H1 (cell line): Measurements from ENCODE around the gene SOSTDC1. TPM values are rescaled to one million over a fixed set of nuclear protein-coding genes. Genes with fewer than 3 reads are reported as not detected.

Experiments
- CTCF ChIA-PET: fragments of 300-600 bp; sonication (Branson Sonifier 250); formaldehyde crosslinking; loops from one replicate; lab custom pipeline; 2021; ENCODE audit not compliant: partially characterized antibody; lab: Charles Lee
- POLR2A ChIA-PET: fragments of 300-600 bp; sonication (Branson Sonifier 250); formaldehyde crosslinking; loops from one replicate; lab custom pipeline; 2021; ENCODE audit warnings: inconsistent platforms; ENCODE audit not compliant: partially characterized antibody; lab: Charles Lee
- DNase-seq, 2 experiments: peaks; one replicate each; pipeline versions ENCODE4 v3.0.0 to v3.0.0-alpha.2; 2010 to 2022; ENCODE audit warnings: low spot score in 2 of 2, low read depth in 1 of 2, mixed read lengths in 1 of 2
- FAIRE-seq: peaks from 2 replicates; lab custom pipeline; 2011; peaks lifted over from hg19 to GRCh38; lab: Jason Lieb, UNC
- H2AFZ ChIP-seq: 2 replicates; pipeline ENCODE4 v1.8.1; 2012; ENCODE audit warnings: low read length, inconsistent platforms
- H2AK5ac ChIP-seq: 2 replicates; pipeline ENCODE4 v1.6.1; 2013; ENCODE audit warnings: low read depth, low read length
- H2BK120ac ChIP-seq: replicated peaks from 2 replicates; pipeline ENCODE3; 2013; ENCODE audit warnings: low read depth, low read length, inconsistent platforms
- H2BK12ac ChIP-seq: 2 replicates; pipeline ENCODE4 v1.6.1; 2013; ENCODE audit warnings: low read depth, low read length
- H2BK15ac ChIP-seq: 2 replicates; pipeline ENCODE4 v1.6.1; 2013; ENCODE audit warnings: low read length
- H2BK20ac ChIP-seq: 2 replicates; pipeline ENCODE4 v1.6.1; 2013; ENCODE audit warnings: low read length
- H2BK5ac ChIP-seq: 2 replicates; pipeline ENCODE4 v1.6.1; 2013; ENCODE audit warnings: low read depth, low read length
- H3K14ac ChIP-seq: 2 replicates; pipeline ENCODE4 v1.6.1; 2013; ENCODE audit warnings: inconsistent platforms; ENCODE audit not compliant: insufficient read length
- H3K18ac ChIP-seq: 2 replicates; pipeline ENCODE4 v1.6.1; 2013; ENCODE audit warnings: low read length; ENCODE audit errors: extremely low read depth
- H3K23ac ChIP-seq: 2 replicates; pipeline ENCODE4 v1.6.1; 2013; ENCODE audit warnings: inconsistent platforms; ENCODE audit not compliant: insufficient read length
- H3K23me2 ChIP-seq: 2 replicates; pipeline ENCODE4 v1.6.1; 2013; ENCODE audit warnings: low read depth, low read length
- H3K27ac ChIP-seq: 2 replicates; pipeline ENCODE4 v1.6.1; 2011; ENCODE audit warnings: low read depth, low read length, inconsistent platforms
- H3K27me3 ChIP-seq, 4 experiments: replicated peaks in 1 of 4; 1 replicate in 1 of 4; 2 replicates in 3 of 4; pipeline versions ENCODE4 v1.6.1 to v1.8.1; 2011 to 2013; ENCODE audit warnings: low read length in 3 of 4, mild to moderate bottlenecking in 3 of 4, inconsistent platforms in 2 of 4, mixed read lengths in 2 of 4, moderate library complexity in 1 of 4; ENCODE audit not compliant: control insufficient read depth in 3 of 4, insufficient read depth in 3 of 4; ENCODE audit errors: extremely low read depth in 1 of 4
- H3K36me3 ChIP-seq, 4 experiments: 2 replicates each; pipeline versions ENCODE4 v1.6.1 to v1.8.1; 2011 to 2013; ENCODE audit warnings: mild to moderate bottlenecking in 4 of 4, low read length in 3 of 4, moderate library complexity in 2 of 4, control low read depth in 1 of 4, inconsistent platforms in 1 of 4; ENCODE audit not compliant: insufficient read depth in 4 of 4, control insufficient read depth in 2 of 4
- H3K4ac ChIP-seq: replicated peaks from 2 replicates; pipeline ENCODE3; 2013; ENCODE audit warnings: low read length, low read depth, mixed read lengths, inconsistent platforms; ENCODE audit not compliant: insufficient read length
- H3K4me1 ChIP-seq, 4 experiments: replicated peaks in 1 of 4; 1 replicate in 1 of 4; 2 replicates in 3 of 4; pipeline versions ENCODE4 v1.6.1 to v1.8.1; 2011 to 2013; ENCODE audit warnings: low read length in 3 of 4, inconsistent platforms in 2 of 4, mixed read lengths in 1 of 4; ENCODE audit not compliant: insufficient read depth in 4 of 4, control insufficient read depth in 3 of 4
- H3K4me2 ChIP-seq, 2 experiments: 2 replicates each; pipeline versions ENCODE4 v1.6.1 to v1.8.1; 2011 to 2013; ENCODE audit warnings: low read depth in 2 of 2, low read length in 2 of 2, control low read depth in 1 of 2, inconsistent platforms in 1 of 2, mild to moderate bottlenecking in 1 of 2; ENCODE audit not compliant: insufficient read depth in 1 of 2
- H3K4me3 ChIP-seq, 4 experiments: fragments of 200-600, 300-600 bp in 1 of 4; sonication (generic), shearing (Covaris generic), sonication (Bioruptor Twin) in 1 of 4; 2 replicates each; pipeline versions ENCODE4 v1.5.1 to v1.8.1; 2011 to 2016; ENCODE audit warnings: low read length in 4 of 4, low read depth in 3 of 4, control low read depth in 2 of 4, inconsistent platforms in 2 of 4, mild to moderate bottlenecking in 2 of 4, mixed read lengths in 1 of 4, moderate library complexity in 1 of 4; ENCODE audit not compliant: insufficient read depth in 2 of 4; ENCODE audit errors: extremely low read depth in 1 of 4
- H3K56ac ChIP-seq: replicated peaks from 2 replicates; pipeline ENCODE3; 2013; ENCODE audit warnings: low read depth, mild to moderate bottlenecking, mixed read lengths, low read length, inconsistent platforms; ENCODE audit not compliant: insufficient read length
- H3K79me1 ChIP-seq: 2 replicates; pipeline ENCODE4 v1.6.1; 2013; ENCODE audit warnings: low read depth, low read length, control low read depth
- H3K79me2 ChIP-seq, 2 experiments: 2 replicates each; pipeline versions ENCODE4 v1.6.1 to v1.8.1; 2012 to 2013; ENCODE audit warnings: low read length in 2 of 2, mild to moderate bottlenecking in 2 of 2, inconsistent platforms in 1 of 2; ENCODE audit not compliant: insufficient read depth in 2 of 2, control insufficient read depth in 1 of 2
- H3K9ac ChIP-seq, 4 experiments: replicated peaks in 1 of 4; 1 replicate in 1 of 4; 2 replicates in 3 of 4; pipeline versions ENCODE4 v1.6.1 to v1.8.1; 2011 to 2013; ENCODE audit warnings: low read depth in 3 of 4, low read length in 3 of 4, control low read depth in 2 of 4, mild to moderate bottlenecking in 2 of 4, moderate library complexity in 2 of 4, inconsistent platforms in 1 of 4; ENCODE audit errors: extremely low read depth in 1 of 4
- H3K9me3 ChIP-seq, 2 experiments: 2 replicates each; pipeline versions ENCODE4 v1.6.1 to v1.8.1; 2012 to 2013; ENCODE audit warnings: mild to moderate bottlenecking in 2 of 2, moderate library complexity in 2 of 2, control low read depth in 1 of 2, inconsistent platforms in 1 of 2, low read depth in 1 of 2, low read length in 1 of 2, mixed read lengths in 1 of 2; ENCODE audit not compliant: insufficient read depth in 2 of 2
- H4K20me1 ChIP-seq, 2 experiments: replicated peaks in 1 of 2; 2 replicates each; pipeline versions ENCODE3 to v1.8.1; 2011 to 2013; ENCODE audit warnings: inconsistent platforms in 2 of 2, low read length in 2 of 2, mild to moderate bottlenecking in 1 of 2; ENCODE audit not compliant: insufficient read depth in 2 of 2, control insufficient read depth in 1 of 2
- H4K5ac ChIP-seq: 2 replicates; pipeline ENCODE4 v1.6.1; 2013; ENCODE audit warnings: low read length, low read depth, mixed read lengths, inconsistent platforms; ENCODE audit not compliant: insufficient read length
- H4K8ac ChIP-seq: 2 replicates; pipeline ENCODE4 v1.8.0; 2013; ENCODE audit warnings: mild to moderate bottlenecking, moderate library complexity, low read length, inconsistent platforms; ENCODE audit not compliant: insufficient read depth; ENCODE audit errors: extremely low read depth
- H4K91ac ChIP-seq: replicated peaks from 2 replicates; pipeline ENCODE3; 2013; ENCODE audit warnings: low read length, mixed read lengths, inconsistent platforms; ENCODE audit not compliant: insufficient read length
- FOSL1 ChIP-seq: IDR thresholded peaks from 2 replicates; pipeline ENCODE4 v1.6.1; 2011; ENCODE audit warnings: mild to moderate bottlenecking, low read depth, low read length, moderate library complexity; ENCODE audit not compliant: insufficient read depth
- RFX5 ChIP-seq: IDR thresholded peaks from 2 replicates; pipeline ENCODE4 v1.6.1; 2011; ENCODE audit warnings: low read depth, low read length, improper control_type of control experiment, borderline replicate concordance
- SIN3A ChIP-seq, 2 experiments: IDR thresholded peaks in 1 of 2; conservative IDR thresholded peaks in 1 of 2; 2 replicates each; pipeline ENCODE4 v1.6.1; 2011 to 2012; ENCODE audit warnings: low read length in 2 of 2, improper control_type of control experiment in 1 of 2, low read depth in 1 of 2, mild to moderate bottlenecking in 1 of 2
- SUZ12 ChIP-seq: fragments of 200-600 bp; sonication (generic); IDR thresholded peaks from 2 replicates; pipeline ENCODE4 v1.6.1; 2012; ENCODE audit warnings: mild to moderate bottlenecking, inconsistent platforms, low read length, moderate library complexity, mixed read lengths
- WGBS, 2 experiments: shearing (Covaris generic) in 1 of 2; methylation state at CpG; one replicate each; pipeline versions ENCODE4 v1.1.6 to v1.1.7; 2013 to 2015; ENCODE audit warnings: low lambda C conversion rate in 2 of 2, mixed read lengths in 2 of 2, inconsistent platforms in 1 of 2, low coverage in 1 of 2, missing lambda C conversion rate in 1 of 2; ENCODE audit not compliant: insufficient replicate concordance in 2 of 2, insufficient coverage in 1 of 2, insufficient read length in 1 of 2; ENCODE audit errors: extremely low coverage in 1 of 2, missing lambda C conversion rate in 1 of 2; 5-methylcytosine and 5-hydroxymethylcytosine counted together
- polyA plus RNA-seq, 7 experiments: library from polyadenylated mRNA; depleted of rRNA in 3 of 7; stranded (reverse) in 5 of 7; unstranded in 2 of 7; fragments of >200 nt in 5 of 7; fragments of 200-250 nt in 2 of 7; gene quantifications; 1 replicate in 5 of 7; 2 replicates in 1 of 7; 4 replicates in 1 of 7; pipeline versions ENCODE4 v1.2.1 to v1.2.3, GENCODE V29; 2011 to 2013; ENCODE audit warnings: missing spikeins in 2 of 7, mixed read lengths in 2 of 7
- total RNA-seq: library from RNA; stranded (reverse); fragmentation: NEBNext Ultra II Directional; extraction: Animal tissue kit (Norgen Biotek cat#: 25700); gene quantifications from 2 replicates; pipeline ENCODE4 v1.2.1, GENCODE V29; 2021
- TF ChIP-seq, protein P1 (sequence below): IDR thresholded peaks from 2 replicates; pipeline ENCODE4 v1.6.1; 2012; ENCODE audit warnings: inconsistent platforms
- TF ChIP-seq, protein P2 (sequence below): IDR thresholded peaks from 2 replicates; pipeline ENCODE4 v1.6.1; 2011; ENCODE audit warnings: low read depth, mild to moderate bottlenecking, low read length; ENCODE audit not compliant: insufficient read depth

The SOSTDC1 gene
- total and polyA plus RNA-seq, 2 of the 8 experiments (the other 6 are each of a cell fraction or from before 2014, with no cell fraction given) = 0.35 to 0.79 TPM

DNA sequence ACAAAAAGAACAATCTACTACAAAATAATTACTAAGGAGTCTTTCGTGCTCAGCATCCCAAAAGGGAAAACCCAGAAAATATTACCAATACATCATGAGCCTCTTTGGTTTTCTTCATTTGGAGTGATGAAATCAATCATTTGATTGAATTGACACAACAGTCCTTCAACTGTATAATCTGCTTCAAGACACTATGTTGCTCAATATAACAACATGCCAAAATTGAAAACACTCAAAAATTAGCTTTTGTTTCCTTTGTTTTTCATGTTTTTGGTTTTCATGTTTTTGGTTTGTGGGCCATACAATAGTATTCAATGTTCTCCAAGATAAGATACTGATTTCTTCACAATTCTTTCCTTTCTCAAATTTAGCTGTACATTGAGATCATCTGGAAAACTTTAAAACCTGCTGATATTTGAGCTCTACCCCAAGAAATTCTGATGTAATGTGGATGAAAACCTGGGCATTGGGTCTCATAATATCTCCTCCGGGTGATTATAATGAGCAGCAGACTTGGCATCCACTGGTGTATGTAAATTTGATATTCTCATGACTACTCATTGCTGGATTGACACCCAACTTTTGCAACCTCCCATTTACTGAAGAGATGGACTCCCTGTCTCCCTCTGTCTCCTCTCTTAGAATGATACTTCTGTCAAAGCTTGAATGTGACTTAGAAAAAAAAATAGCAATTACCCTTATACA is 4.6 kb downstream of the SOSTDC1 start:
- ChIA-PET CTCF (interaction anchor here (1.2 to 1.5 kb wide), 3 partner anchors 10 to 385 kb away, joined by 3 to 4 read pairs (median 4); no protein-coding TSS in a partner anchor), POLR2A (no interaction called here)
- no peaks in the 10 kb centered on the region for H4K20me1 ChIP-seq
- no peak overlapping the region for H2AK5ac ChIP-seq
- no peak overlapping the region for H2BK20ac ChIP-seq
- H3K36me3 ChIP-seq = no peaks in the 10 kb centered on the region
- no peak overlapping the region for H3K4ac ChIP-seq
- no peak overlapping the region for H3K27ac ChIP-seq
- no peak overlapping the region for H2BK120ac ChIP-seq
- H3K79me2 ChIP-seq = no peaks in the 10 kb centered on the region
- H3K27me3 ChIP-seq = no peaks in the 10 kb centered on the region
- no peak overlapping the region for H2BK5ac ChIP-seq
- H4K5ac ChIP-seq = no peak overlapping the region
- no peak for FAIRE-seq
- H2BK15ac ChIP-seq = no peak overlapping the region
- no peak overlapping the region for H3K18ac ChIP-seq
- H4K8ac ChIP-seq = no peak overlapping the region
- no peak overlapping the region for H3K9ac ChIP-seq
- TF ChIP-seq, protein P1, sequence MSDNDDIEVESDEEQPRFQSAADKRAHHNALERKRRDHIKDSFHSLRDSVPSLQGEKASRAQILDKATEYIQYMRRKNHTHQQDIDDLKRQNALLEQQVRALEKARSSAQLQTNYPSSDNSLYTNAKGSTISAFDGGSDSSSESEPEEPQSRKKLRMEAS = no peak
- TF ChIP-seq, protein P2, sequence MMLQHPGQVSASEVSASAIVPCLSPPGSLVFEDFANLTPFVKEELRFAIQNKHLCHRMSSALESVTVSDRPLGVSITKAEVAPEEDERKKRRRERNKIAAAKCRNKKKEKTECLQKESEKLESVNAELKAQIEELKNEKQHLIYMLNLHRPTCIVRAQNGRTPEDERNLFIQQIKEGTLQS = no peak
- TF ChIP-seq RFX5 (no peak), SUZ12 (no peak), FOSL1 (no peak), SIN3A (conservative IDR thresholded peaks at IDR 0.05 in 1 of 2, IDR thresholded peaks at IDR 0.05 in 1 of 2; ENCODE audit: low read depth in 1 of 2, low read length in 2 of 2) (no peak)
- TF ChIP-seq, all 59 proteins: peak for 0
- WGBS, 2 experiments = 91% methylated on average over 2 of the region's 2 CpGs; no CpG with 5 or more reads in 1 of the 2 experiments
- H3K56ac ChIP-seq = no peak overlapping the region
- no peaks in the 10 kb centered on the region for H3K23me2 ChIP-seq
- H4K91ac ChIP-seq = no peak overlapping the region
- peaks cover 5 to 20% (median 14%) of the 10 kb centered on the region in 4 experiments for H3K4me1 ChIP-seq
- H3K14ac ChIP-seq = no peak overlapping the region
- H3K9me3 ChIP-seq = no peaks in the 10 kb centered on the region
- H2BK12ac ChIP-seq = no peak overlapping the region
- H3K23ac ChIP-seq = no peak overlapping the region
- H3K79me1 ChIP-seq = no peaks in the 10 kb centered on the region
- no peak overlapping the region for H3K4me2 ChIP-seq
- H3K4me3 ChIP-seq = no peak overlapping the region
- H2AFZ ChIP-seq = no peak overlapping the region
- DNase-seq = no peak
